GM12801 (cell line): Measurements from ENCODE around the gene CAMK2A.

Experiments used
- CTCF ChIP-seq: IDR thresholded peaks from one replicate; pipeline ENCODE4 v1.5.1; 2011; ENCODE audit warnings: control low read depth; ENCODE audit not compliant: insufficient read length; ENCODE audit errors: extremely low read depth

The CAMK2A gene

GRCh38 chr5:150291388-150292385 is 2.1 kb upstream of the CAMK2A start:
- TF ChIP-seq CTCF, result no peak

GRCh38 chr5:150288791-150289190 is 782 bp downstream of the CAMK2A start:
- TF ChIP-seq CTCF, result no peak

- no peak for TF ChIP-seq CTCF
These were observed 1.2 kb downstream of the CAMK2A start for GRCh38 chr5:150288361-150288760.

- no peak for TF ChIP-seq CTCF
These were observed 2.8 kb downstream of the CAMK2A start for GRCh38 chr5:150286820-150287219.

GRCh38 chr5:150285114-150285513 is 4.5 kb downstream of the CAMK2A start:
- no peak for TF ChIP-seq CTCF

DNA sequence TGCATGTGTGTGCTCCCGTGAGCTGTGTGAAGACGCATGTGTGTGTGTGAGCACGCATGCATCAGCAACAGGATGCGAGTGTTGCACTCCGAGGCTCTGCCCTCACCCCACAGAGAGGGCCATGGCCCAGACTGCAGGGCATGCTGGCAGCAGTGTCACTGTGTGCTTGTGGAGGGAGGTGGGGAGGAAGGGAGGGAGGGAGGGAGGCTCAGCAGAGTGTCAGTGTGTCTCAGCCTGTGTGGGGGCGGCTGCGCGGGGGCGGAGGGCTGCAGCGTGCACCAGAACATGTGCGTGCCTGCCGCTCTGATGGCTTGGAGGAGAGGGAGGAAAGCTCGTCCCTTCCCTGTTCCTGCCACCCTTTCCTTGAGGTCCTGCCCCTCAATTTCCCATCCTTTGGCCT is 5.3 kb downstream of the CAMK2A start:
- no peak for TF ChIP-seq CTCF

GRCh38 chr5:150283904-150284303 is 5.7 kb downstream of the CAMK2A start:
- no peak for TF ChIP-seq CTCF
